ENCODE results near the gene ADAM17. TPM values are rescaled to one million over a fixed set of nuclear protein-coding genes. Genes with fewer than 3 reads are reported as not detected.
"Not testable (repeated sequence)": the region's sequence is repeated elsewhere in the genome, so short reads cannot be mapped to it uniquely, and the experiment has no call there.

The ADAM17 gene
- polyA plus RNA-seq, 2 of the 4 experiments (the other 2 are of a cell fraction): 33.1 to 38.1 TPM

GRCh38 chr2:9593925-9594324 is 38.3 kb upstream of the ADAM17 start (continued):
- no peak for TF ChIP-seq FOSB (CRISPR knock-in tag; IDR thresholded peaks at IDR 0.05)

DNA sequence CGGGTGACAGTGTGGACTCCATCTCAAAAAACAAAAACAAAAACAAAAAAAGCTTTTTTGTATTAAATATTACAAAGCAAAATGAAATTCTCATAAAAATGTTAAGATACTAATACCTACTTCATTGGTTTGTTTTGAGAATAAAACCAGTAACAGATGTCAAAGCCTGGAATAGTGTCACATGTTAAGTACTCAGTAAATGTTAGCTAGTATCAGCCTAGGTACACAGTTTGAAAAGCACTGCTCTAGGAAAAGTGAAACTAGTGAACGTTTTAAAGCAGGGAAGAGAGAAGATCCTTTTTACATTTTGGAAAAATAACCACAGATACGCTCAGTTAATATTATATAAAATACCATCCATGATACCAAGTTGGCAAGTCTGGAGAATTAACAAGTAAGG is 37.1 kb upstream of the ADAM17 start:
- ATAC-seq (no peak), FAIRE-seq (no peak), DNase-seq (ENCODE audit: low read depth in 1 of 2, low spot score in 1 of 2) (no peak)
- Histone ChIP-seq H3K4me3 (no peak overlapping the region), H3K27ac (no peak overlapping the region), H3K9me3 (no peaks in the 10 kb centered on the region), H3K4me2 (no peak overlapping the region), H3K4me1 (peaks cover 55% of the 10 kb centered on the region)
- ChIA-PET CTCF (interaction anchor here (0.8 to 1.1 kb wide), 2 partner anchors 11 to 14 kb away, joined by 3 to 5 read pairs; no protein-coding TSS in a partner anchor), POLR2A (interaction anchor here (0.6 kb wide), 1 partner anchor 99 kb away, joined by 3 read pairs; no protein-coding TSS in a partner anchor)
- WGBS (ENCODE audit: missing lambda C conversion rate): 75% methylated on average over 3 of the region's 3 CpGs
- no peak for TF ChIP-seq TP53 (CRISPR knock-in tag; IDR thresholded peaks at IDR 0.05)

GRCh38 chr2:9590641-9591040 is 35.0 kb upstream of the ADAM17 start:
- TF ChIP-seq RAD21 (conservative IDR thresholded peaks at IDR 0.05 in 1 of 2, IDR thresholded peaks at IDR 0.05 in 1 of 2) (no peak), FOSL2 (IDR thresholded peaks at IDR 0.05) (no peak), FOSL2 (CRISPR knock-in tag; IDR thresholded peaks at IDR 0.05) (peak; percentile 34; the same call in 1 of the 2 replicates)
- WGBS (ENCODE audit: missing lambda C conversion rate): 80% methylated on average over 3 of the region's 3 CpGs
- H3K4me1 ChIP-seq: peaks cover 41% of the 10 kb centered on the region
- H3K4me3 ChIP-seq: no peak overlapping the region
- ChIA-PET CTCF (interaction anchor here (0.7 to 1.3 kb wide), 2 partner anchors 10 to 14 kb away, joined by 3 read pairs; no protein-coding TSS in a partner anchor), POLR2A (interaction anchor here (1.5 kb wide), 1 partner anchor 40 kb away, joined by 4 read pairs; the partner anchor contains the start of gene YWHAQ)
- H3K27ac ChIP-seq: no peak overlapping the region
- no peaks in the 10 kb centered on the region for H3K9me3 ChIP-seq
- ATAC-seq: no peak
- H3K4me2 ChIP-seq: no peak overlapping the region
- no peak for FAIRE-seq
- no peak for DNase-seq (ENCODE audit: low read depth in 1 of 2, low spot score in 1 of 2)

DNA sequence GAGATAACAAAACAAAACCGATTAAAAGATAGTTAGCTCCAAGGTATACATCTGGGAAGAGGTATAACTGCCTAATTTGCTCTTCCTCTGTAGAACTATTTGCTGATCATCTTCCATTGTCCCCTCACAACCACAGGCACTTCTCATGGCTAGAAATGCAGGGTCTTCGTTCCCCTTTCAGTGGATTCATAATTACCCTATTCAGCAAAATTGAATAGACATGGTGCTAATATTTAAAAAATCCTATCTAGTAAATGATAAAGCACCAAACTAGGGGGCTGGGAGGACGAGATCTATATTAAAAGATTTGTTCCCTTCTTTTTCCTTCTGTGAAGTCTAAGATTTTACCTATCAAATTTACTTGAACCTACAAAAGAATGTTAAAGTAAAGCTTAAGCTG is 30.8 kb upstream of the ADAM17 start:
- ATAC-seq (no peak), DNase-seq (ENCODE audit: low read depth in 1 of 2, low spot score in 1 of 2) (no peak), FAIRE-seq (no peak)
- Histone ChIP-seq H3K9me3 (no peaks in the 10 kb centered on the region), H3K4me3 (no peak overlapping the region), H3K27ac (no peak overlapping the region), H3K4me1 (peaks cover 7% of the 10 kb centered on the region; the same call in 2 of the 3 replicates), H3K4me2 (no peak overlapping the region)
- TF ChIP-seq HDAC2 (IDR thresholded peaks at IDR 0.05): no peak
- no peak for TF ChIP-seq HES2 (IDR thresholded peaks at IDR 0.05)
- peak; percentile 72 for TF ChIP-seq MAFK (IDR thresholded peaks at IDR 0.05; ENCODE audit: partially characterized antibody)
- 79% methylated on average over 3 of the region's 3 CpGs for WGBS (ENCODE audit: missing lambda C conversion rate)
- CTCF ChIA-PET: interaction anchor here (0.9 kb wide), 1 partner anchor 74 kb away, joined by 3 read pairs; no protein-coding TSS in a partner anchor
- POLR2A ChIA-PET: no interaction called here

- no peak for FAIRE-seq
- DNase-seq (ENCODE audit: low read depth in 1 of 2, low spot score in 1 of 2): no peak
- 84% methylated on average over 5 of the region's 5 CpGs for WGBS (ENCODE audit: missing lambda C conversion rate)
- ChIA-PET POLR2A (no interaction called here), CTCF (no interaction called here)
- ATAC-seq: no peak; a peak in 1 of 6 replicates
- Histone ChIP-seq H3K27ac (no peak overlapping the region), H3K4me3 (no peak overlapping the region), H3K9me3 (no peaks in the 10 kb centered on the region), H3K4me2 (no peak overlapping the region), H3K4me1 (no peaks in the 10 kb centered on the region; the same call in 2 of the 3 replicates)
- no peak for TF ChIP-seq CTCF (IDR thresholded peaks at IDR 0.05)
- TF ChIP-seq KDM5A (IDR thresholded peaks at IDR 0.05): no peak
- no peak for TF ChIP-seq SREBF2 (IDR thresholded peaks at IDR 0.05)
These were observed 29.9 kb upstream of the ADAM17 start for GRCh38 chr2:9585486-9585885.

DNA sequence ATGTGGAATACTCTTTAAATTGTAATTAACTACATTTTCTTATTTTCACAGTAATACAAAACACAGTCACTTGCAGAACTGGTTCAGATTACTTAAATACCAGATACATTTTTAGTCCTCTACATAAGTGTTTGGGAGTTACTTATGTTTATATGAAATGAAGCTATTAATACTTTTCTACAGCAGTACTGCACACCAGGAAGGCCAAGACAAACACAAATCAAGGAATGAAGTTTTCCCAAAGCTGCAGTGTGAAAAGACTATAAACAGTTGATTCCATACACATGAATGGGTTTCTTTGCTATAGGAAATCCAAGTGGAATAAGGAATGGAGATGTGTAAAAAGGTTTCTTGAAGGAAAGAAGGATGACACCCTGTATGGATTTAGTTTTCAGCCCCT is 29.3 kb upstream of the ADAM17 start:
- H3K4me1 ChIP-seq; H3K4me2 ChIP-seq; DNase-seq (ENCODE audit: low read depth in 1 of 2, low spot score in 1 of 2); FAIRE-seq; H3K4me3 ChIP-seq; H3K27ac ChIP-seq; ATAC-seq; POLR2A ChIA-PET; H3K9me3 ChIP-seq; CTCF ChIA-PET: not testable (repeated sequence)
